Mucosa of descending colon (tissue), 3 donors: ENCODE results near the gene TGFB2. TPM values are rescaled to one million over a fixed set of nuclear protein-coding genes. Genes with fewer than 3 reads are reported as not detected.

Source experiments
- ATAC-seq: fragments of 200-7000 bp; cut with Tn5 transposase; one replicate; pipeline ENCODE4 v1.9.1; 2020; ENCODE audit warnings: mild to moderate bottlenecking, moderate library complexity
- DNase-seq, 3 donors: peaks; one replicate each; pipeline ENCODE4 v3.0.0-alpha.2; 2020
- H3K36me3 ChIP-seq: fragments of 200-600 bp; one replicate; pipeline ENCODE4 v1.8.0; 2021; ENCODE audit warnings: low read depth, mild to moderate bottlenecking
- H3K4me1 ChIP-seq: fragments of 200-600 bp; one replicate; pipeline ENCODE4 v1.8.0; 2021; ENCODE audit warnings: low read depth, mild to moderate bottlenecking
- H3K4me3 ChIP-seq: fragments of 200-600 bp; one replicate; pipeline ENCODE4 v1.8.0; 2021; ENCODE audit warnings: mild to moderate bottlenecking
- H3K9me3 ChIP-seq: fragments of 200-600 bp; one replicate; pipeline ENCODE4 v1.8.0; 2021; ENCODE audit warnings: mild to moderate bottlenecking
- CTCF ChIP-seq: fragments of 200-600 bp; IDR thresholded peaks from one replicate; pipeline ENCODE4 v1.8.0; 2022; ENCODE audit warnings: antibody characterized with exemption, mild to moderate bottlenecking
- intact Hi-C, 2 donors: fragments of 100-400 bp; cut with DNase I in 1 of 2; cut with micrococcal nuclease in 1 of 2; formaldehyde crosslinking; loops; one replicate each; pipeline versions ENCODE4 v1.11.0 to v1.11.1; 2022; cut with DNase I, micrococcal nuclease
- total RNA-seq, 3 donors: library from RNA; stranded (reverse); fragmentation: NEBNext Ultra II Directional in 2 of 3; extraction: Animal tissue kit (Norgen Biotek cat#: 25700) in 2 of 3; gene quantifications; one replicate each; pipeline versions ENCODE4 v1.2.1 to v1.2.4, GENCODE V29; 2021 to 2023
- donor health status: DM: no; HTN: no; CAD: no; lungs with moderate emphysema.
- donor health status: DM: no; HTN: no; CAD: no.
- donor health status: DM: no; HTN: yes; CAD: no.

Gene TGFB2
- total RNA-seq, 3 donors from 2014 or later, result 0.09 to 8.5 (median 0.48) TPM

- no peak overlapping the region for H3K4me3 ChIP-seq
- intact Hi-C loops, result no loop called here
Observed at GRCh38 chr1:218435528-218435927, 90.4 kb downstream of the TGFB2 start.

GRCh38 chr1:218436346-218436745 lies 91.2 kb downstream of the TGFB2 start:
- TF ChIP-seq CTCF, result no peak
- no peak for ATAC-seq

More at GRCh38 chr1:218435528-218435927, 90.4 kb downstream of the TGFB2 start:
- no peaks in the 10 kb centered on the region for H3K36me3 ChIP-seq
- no peaks in the 10 kb centered on the region for H3K4me1 ChIP-seq
- H3K9me3 ChIP-seq, result no peaks in the 10 kb centered on the region
- TF ChIP-seq CTCF, result no peak
- DNase-seq, result no peak
- no peak for ATAC-seq

GRCh38 chr1:218436997-218437396 lies 91.9 kb downstream of the TGFB2 start:
- DNase-seq (no peak), ATAC-seq (no peak)
- H3K36me3 ChIP-seq, result no peaks in the 10 kb centered on the region
- TF ChIP-seq CTCF, result no peak
- H3K4me1 ChIP-seq, result no peaks in the 10 kb centered on the region
- no peak overlapping the region for H3K4me3 ChIP-seq
- intact Hi-C loops, result no loop called here
- H3K9me3 ChIP-seq, result no peaks in the 10 kb centered on the region

More at GRCh38 chr1:218436346-218436745, 91.2 kb downstream of the TGFB2 start:
- no peaks in the 10 kb centered on the region for H3K4me1 ChIP-seq
- H3K36me3 ChIP-seq, result no peaks in the 10 kb centered on the region
- no peaks in the 10 kb centered on the region for H3K9me3 ChIP-seq
- no peak overlapping the region for H3K4me3 ChIP-seq
- intact Hi-C loops, result no loop called here
- DNase-seq, result no peak

- intact Hi-C loops, result loop anchor here in 1 of 2 donors (2.0 kb wide), 1 partner anchor 31 kb away; no protein-coding TSS in a partner anchor
- TF ChIP-seq CTCF, result no peak
- DNase-seq (no peak), ATAC-seq (no peak)
- Histone ChIP-seq H3K4me3 (no peak overlapping the region), H3K36me3 (no peaks in the 10 kb centered on the region), H3K4me1 (no peaks in the 10 kb centered on the region), H3K9me3 (no peaks in the 10 kb centered on the region)
Observed at GRCh38 chr1:218439541-218440295, 94.6 kb downstream of the TGFB2 start.

- ATAC-seq (no peak), DNase-seq (no peak)
- no peak for TF ChIP-seq CTCF
- intact Hi-C loops, result no loop called here
- Histone ChIP-seq H3K4me3 (no peak overlapping the region), H3K9me3 (no peaks in the 10 kb centered on the region), H3K36me3 (no peaks in the 10 kb centered on the region), H3K4me1 (no peaks in the 10 kb centered on the region)
Observed at GRCh38 chr1:218443255-218443654, 98.1 kb downstream of the TGFB2 start.
